Left lobe of liver (tissue), 2 donors: ENCODE results near the gene CDK4. TPM values are rescaled to one million over a fixed set of nuclear protein-coding genes. Genes with fewer than 3 reads are reported as not detected.
"Not testable (repeated sequence)": the region's sequence is repeated elsewhere in the genome, so short reads cannot be mapped to it uniquely, and the experiment has no call there.

ENCODE experiments used
- ATAC-seq: fragments of 200-7000 bp; cut with Tn5 transposase; one replicate; pipeline ENCODE4 v1.9.1; 2020; ENCODE audit warnings: mild to moderate bottlenecking, moderate library complexity
- DNase-seq: peaks from one replicate; pipeline ENCODE4 v3.0.0-alpha.2; 2020; ENCODE audit warnings: low spot score
- total RNA-seq: library from RNA; stranded (reverse); gene quantifications from one replicate; pipeline ENCODE4 v1.2.1, GENCODE V29; 2021
- donor health status: DM: no; HTN: no; CAD: no; lungs with moderate emphysema.
- donor health status: DM: no; HTN: yes; CAD: no.

The CDK4 gene
- total RNA-seq, 1 donor from 2014 or later, result 30.8 TPM

DNA sequence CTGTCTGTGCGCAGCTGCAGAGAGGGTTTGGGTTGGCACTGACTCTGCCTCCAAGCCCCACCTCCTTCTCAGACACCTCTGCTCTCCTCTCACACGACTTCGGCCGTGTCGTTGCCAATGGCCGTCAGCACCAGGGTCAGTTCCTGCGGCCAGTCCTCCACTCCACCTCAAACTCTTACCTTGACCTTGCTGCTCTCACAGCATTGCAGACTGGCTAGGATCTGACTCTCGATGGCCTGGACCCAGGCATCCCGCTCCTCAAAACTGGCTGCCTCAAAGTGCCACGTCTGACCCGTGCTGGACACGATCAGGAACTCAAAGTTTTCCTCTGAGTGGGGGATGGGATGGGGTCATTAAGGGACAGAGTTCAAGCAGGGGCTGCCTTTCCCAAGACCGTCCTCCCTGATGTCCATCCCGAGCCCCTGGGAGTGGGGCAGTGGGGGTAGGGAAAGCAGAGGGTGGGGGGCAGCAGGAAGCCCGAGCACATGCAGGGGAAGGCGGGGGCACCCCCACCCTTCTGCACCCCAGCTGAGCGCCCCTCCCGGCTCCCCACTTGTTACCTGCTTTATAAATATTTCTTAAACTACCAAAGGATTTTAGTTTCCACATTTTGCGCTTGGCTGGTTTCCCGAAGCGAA is 24.2 kb downstream of the CDK4 start:
- DNase-seq, result peak; percentile 46
- ATAC-seq, result no peak

DNA sequence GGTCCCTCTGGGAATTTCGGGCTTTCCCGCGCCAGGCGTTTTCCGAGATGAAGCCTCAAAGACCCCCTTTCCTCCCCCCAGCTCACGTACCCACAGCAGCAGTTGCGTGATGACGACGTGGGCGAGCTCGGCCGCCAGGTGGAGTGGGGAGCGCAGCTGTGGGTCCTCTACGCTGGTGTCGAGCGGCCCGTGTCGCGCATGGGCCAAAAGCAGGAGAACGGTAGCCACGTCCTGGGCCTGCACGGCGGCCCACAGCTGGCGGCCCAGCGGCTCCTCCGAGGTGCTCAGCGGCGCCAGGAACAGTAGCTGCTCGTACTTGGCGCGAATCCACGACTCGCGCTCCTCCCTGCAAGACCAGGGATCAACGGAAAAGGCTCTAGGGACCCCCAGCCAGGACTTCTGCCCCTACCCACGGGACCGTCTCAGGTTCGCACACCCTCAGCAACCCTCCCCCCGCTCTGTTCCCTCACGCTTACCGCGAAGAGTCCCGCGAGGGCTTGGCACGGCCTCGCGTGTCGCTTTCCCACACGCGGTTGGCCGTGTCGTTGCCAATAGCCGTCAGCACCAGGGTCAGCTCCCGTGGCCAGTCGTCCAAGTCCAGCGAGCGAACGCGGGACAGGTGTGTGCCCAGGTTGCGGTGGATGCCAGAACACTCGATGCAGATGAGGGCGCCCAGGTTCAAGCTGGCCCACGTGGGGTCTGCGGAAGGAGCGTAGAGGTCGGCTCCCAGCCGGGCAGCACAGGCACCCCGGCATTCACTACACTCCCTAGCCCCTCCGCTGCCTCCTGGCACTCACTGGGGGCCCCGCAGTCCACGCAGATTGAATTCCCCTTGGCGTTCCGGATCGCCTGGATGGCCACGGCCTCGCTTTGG is 25.0 kb downstream of the CDK4 start:
- DNase-seq (peak; percentile 49), ATAC-seq (peak; percentile 61)

- peak; percentile 62 for ATAC-seq
Measured at GRCh38 chr12:57726151-57726883, 25.8 kb downstream of the CDK4 start.

DNA sequence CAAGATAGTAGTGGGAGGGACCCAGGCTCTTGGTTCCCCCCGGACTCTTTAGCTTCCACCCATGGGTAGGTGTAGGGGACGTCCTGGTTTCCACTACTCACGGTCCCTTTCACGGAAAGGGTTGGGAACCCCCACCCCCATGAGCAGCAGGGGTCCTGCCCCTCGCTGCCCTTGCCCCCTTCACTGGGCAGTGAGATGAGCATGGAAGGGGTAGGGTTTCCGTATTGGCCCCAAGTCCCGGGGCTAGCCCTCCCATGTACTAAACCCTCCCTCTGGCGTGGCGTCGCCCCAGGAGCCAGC is 26.3 kb downstream of the CDK4 start:
- ATAC-seq (no peak), DNase-seq (no peak)

More at GRCh38 chr12:57726151-57726883, 25.8 kb downstream of the CDK4 start:
- peak; percentile 60 for DNase-seq

- DNase-seq (no peak), ATAC-seq (no peak)
Measured at GRCh38 chr12:57724936-57725740, 27.0 kb downstream of the CDK4 start.

DNA sequence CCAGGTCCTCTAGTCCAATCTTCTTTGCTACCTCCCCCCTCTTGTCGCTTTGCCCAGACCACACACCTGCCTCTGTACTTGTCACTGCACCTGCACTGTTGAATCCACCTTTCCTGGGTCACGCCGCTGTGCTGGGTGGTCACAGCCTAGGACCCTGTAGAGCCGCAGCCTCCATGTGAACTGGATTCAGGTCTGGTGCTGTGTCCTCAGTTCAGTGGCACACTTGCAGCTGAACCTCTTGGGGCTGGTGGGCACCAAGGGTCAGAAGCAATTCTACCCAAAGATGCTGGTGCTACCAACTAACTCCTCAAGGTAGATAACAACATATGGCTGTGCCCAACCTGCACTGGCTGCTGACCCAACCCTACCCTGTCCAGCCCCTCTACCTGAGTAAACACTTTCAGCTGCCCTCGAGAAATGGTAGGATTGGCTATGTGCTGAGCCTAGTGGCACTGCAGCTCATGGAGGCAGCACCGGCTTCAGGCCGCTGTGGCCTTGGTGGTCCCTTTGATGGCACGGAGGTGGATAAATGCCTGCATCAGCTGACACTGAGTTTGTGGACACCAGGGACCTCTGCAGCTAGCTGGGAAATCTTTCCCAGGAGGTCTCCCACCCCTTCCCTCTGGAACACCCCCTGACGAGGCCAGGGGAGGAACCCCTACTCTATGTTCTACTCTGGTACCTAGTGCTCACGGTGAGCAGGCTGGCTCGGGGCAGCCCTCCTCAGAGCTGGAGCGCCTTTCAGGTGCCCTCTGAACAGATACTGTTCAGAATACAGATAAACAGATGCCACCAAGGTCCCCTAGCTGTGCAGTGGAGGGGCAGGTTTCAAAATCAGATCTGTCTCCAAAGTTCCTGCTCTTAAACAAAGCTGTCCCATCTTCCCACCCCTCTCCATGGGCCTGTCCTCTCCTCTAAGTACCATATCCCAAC is 27.8 kb downstream of the CDK4 start:
- ATAC-seq (no peak), DNase-seq (no peak)

- no peak for DNase-seq
- ATAC-seq, result no peak
Measured at GRCh38 chr12:57723630-57723962, 28.5 kb downstream of the CDK4 start.

DNA sequence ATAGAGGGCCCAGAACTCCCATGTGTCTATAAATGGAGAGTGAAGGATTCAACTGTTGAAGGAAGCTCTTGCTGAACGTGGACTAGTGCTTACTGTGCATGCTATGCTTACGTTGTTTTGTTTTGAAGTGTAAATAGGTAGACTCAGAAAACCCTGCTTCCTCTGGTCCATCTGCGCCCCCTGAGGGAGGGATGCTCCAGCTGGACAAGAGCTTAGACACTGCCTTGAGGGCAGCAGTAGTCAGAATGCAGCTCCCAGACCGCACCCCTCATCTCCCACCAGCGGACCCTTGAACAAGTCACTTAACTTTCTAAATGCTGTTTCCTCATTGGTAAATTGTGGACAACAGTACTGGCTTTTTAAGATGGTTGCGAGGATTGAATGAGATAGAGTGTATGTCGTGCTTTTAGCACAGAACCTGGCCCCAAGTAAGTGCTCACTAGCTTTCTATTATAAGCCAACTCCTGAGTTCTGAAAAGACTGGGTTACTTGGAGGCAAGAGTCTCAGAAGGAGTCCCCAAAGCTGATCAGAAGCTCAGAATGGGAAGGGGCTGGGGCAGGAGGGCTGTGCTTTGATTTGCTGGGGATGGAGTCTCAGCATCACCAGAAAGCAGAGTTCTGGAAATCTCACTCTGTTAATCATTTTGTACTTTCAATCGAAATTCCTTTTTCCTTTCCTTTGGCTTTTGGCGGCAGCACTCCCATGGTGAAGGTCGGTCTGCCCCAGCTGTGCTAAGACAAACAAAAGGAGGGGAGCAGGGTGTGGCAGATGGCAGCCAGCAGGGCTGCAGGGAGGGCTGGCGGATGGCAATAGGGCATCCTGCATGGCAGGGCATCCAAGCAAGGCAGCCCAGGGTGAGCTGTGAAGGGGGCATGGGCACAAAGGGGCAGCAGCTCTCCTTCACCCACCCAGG is 29.1 kb downstream of the CDK4 start:
- ATAC-seq, result no peak
- DNase-seq, result no peak

GRCh38 chr12:57721846-57722608 is 30.1 kb downstream of the CDK4 start:
- not testable (repeated sequence) for DNase-seq, ATAC-seq

DNA sequence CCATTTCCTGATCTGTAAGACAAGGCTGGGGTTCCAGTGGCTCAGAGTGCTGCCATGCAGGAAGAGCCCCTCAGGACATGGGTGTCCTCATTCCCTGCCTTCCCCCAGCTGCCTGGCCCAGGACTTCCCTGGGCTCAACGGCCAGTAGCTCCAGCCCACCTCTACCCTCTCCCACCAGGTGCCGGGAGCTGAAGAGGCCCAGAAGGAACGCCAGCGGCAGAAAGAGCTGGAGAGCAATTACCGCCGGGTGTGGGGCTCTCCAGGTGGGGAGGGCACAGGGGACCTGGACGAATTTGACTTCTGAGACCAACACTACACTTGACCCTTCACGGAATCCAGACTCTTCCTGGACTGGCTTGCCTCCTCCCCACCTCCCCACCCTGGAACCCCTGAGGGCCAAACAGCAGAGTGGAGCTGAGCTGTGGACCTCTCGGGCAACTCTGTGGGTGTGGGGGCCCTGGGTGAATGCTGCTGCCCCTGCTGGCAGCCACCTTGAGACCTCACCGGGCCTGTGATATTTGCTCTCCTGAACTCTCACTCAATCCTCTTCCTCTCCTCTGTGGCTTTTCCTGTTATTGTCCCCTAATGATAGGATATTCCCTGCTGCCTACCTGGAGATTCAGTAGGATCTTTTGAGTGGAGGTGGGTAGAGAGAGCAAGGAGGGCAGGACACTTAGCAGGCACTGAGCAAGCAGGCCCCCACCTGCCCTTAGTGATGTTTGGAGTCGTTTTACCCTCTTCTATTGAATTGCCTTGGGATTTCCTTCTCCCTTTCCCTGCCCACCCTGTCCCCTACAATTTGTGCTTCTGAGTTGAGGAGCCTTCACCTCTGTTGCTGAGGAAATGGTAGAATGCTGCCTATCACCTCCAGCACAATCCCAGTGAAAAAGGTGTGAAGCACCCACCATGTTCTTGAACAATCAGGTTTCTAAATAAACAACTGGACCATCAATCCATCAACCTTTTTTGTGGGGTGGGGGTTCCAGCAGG is 31.2 kb downstream of the CDK4 start:
- no peak for DNase-seq
- no peak for ATAC-seq

DNA sequence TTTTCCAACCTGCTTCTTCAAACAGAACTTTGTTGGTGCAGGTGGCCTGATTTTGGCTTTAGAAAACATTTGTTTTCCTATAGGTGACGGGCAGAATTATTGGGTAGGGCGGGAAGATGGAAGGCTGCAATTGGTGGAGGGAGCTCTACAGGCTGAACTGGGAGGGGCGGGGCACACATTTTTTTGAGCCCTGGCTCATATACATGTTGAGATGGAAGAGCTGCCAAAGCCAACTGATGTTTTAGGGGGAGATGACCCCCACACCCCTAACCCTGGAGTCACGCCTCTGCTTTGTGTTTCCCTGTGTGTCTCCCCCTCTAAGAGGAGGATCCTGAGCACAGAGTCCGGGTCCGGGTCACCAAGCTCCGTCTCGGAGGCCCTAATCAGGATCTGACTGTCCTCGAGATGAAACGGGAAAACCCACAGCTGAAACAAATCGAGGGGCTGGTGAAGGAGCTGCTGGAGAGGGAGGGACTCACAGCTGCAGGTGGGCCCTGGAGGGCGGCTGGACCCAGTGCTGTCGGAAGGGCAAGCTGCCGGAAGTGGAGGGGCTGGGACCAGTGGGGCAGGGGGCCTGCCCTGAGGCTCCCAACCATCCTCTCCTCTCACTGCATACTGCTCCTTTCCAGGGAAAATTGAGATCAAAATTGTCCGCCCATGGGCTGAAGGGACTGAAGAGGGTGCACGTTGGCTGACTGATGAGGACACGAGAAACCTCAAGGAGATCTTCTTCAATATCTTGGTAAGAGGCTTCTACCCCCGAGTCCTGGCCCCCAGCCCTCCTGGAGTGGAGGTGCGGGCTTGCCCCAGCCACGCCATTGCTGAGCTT is 32.1 kb downstream of the CDK4 start:
- ATAC-seq (no peak), DNase-seq (no peak)

GRCh38 chr12:57718641-57719528 is 33.2 kb downstream of the CDK4 start:
- no peak for ATAC-seq
- DNase-seq, result no peak

- ATAC-seq (no peak), DNase-seq (no peak)
Measured at GRCh38 chr12:57717846-57718640, 34.1 kb downstream of the CDK4 start.

DNA sequence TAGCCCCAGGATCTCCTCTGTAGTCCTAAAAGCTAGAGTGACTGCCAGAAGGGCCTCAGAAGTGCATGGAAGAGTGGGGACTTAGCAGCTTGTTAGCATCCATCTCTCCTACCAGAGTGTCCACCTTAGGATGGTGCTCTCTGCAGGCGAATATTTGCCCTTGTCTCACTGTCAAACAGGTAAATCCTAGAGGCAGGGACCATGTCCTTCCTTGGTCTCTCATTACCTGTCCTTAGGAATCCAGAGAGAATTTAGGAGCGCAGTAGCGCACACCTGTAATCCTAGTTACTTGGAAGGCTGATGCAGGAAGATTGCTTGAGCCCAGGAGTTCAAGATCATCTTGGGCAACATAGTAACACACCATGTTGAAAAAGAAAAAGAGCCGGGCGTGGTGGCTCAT is 35.0 kb downstream of the CDK4 start:
- no peak for ATAC-seq
- no peak for DNase-seq
